Thyroid gland (tissue), 4 donors: ENCODE data around the gene HEXIM2. TPM values are rescaled to one million over a fixed set of nuclear protein-coding genes. Genes with fewer than 3 reads are reported as not detected.

Experiments
- DNase-seq, 2 donors: peaks; one replicate each; pipeline ENCODE4 v3.0.0-alpha.2; 2019
- H3K27ac ChIP-seq, 3 donors: fragments of 200-600 bp; sonication (generic); 1 replicate in 2 of 3; 2 replicates in 1 of 3; pipeline ENCODE4 v1.5.1; 2016 to 2019; ENCODE audit warnings: mild to moderate bottlenecking in 1 of 3, moderate library complexity in 1 of 3
- H3K27me3 ChIP-seq: fragments of 200-600 bp; sonication (generic); one replicate; pipeline ENCODE4 v1.5.1; 2019
- H3K36me3 ChIP-seq, 2 donors: fragments of 200-600 bp; sonication (generic); one replicate each; pipeline ENCODE4 v1.5.1; 2016 to 2019
- H3K4me1 ChIP-seq, 2 donors: fragments of 200-600 bp; sonication (generic); one replicate each; pipeline ENCODE4 v1.5.1; 2017 to 2019
- H3K4me3 ChIP-seq, 3 donors: fragments of 200-600 bp; sonication (generic); replicated peaks in 1 of 3; 1 replicate in 2 of 3; 2 replicates in 1 of 3; pipeline ENCODE4 v1.5.1; 2016; ENCODE audit warnings: mild to moderate bottlenecking in 1 of 3
- H3K9me3 ChIP-seq: fragments of 200-600 bp; sonication (generic); one replicate; pipeline ENCODE4 v1.5.1; 2017
- POLR2A ChIP-seq, 2 donors: fragments of 450-650 bp; IDR thresholded peaks; one replicate each; pipeline ENCODE4 v1.6.1; 2017; ENCODE audit warnings: antibody characterized with exemption in 2 of 2, mild to moderate bottlenecking in 2 of 2, moderate library complexity in 1 of 2
- WGBS, 2 donors: methylation state at CpG; one replicate each; pipeline ENCODE4 v1.1.5; 2017; 5-methylcytosine and 5-hydroxymethylcytosine counted together
- intact Hi-C: fragments of 100-400 bp; cut with DNase I; formaldehyde crosslinking; loops from one replicate; pipeline ENCODE4 v1.15.1; 2023
- total RNA-seq, 4 donors: library from RNA; depleted of rRNA; stranded (reverse); fragments of >200 nt; gene quantifications; one replicate each; pipeline ENCODE4 v1.2.3, GENCODE V29; 2016
- TF ChIP-seq, protein P1 (sequence below), 6 experiments: fragments of 200-600 bp in 3 of 6; fragments of 450-650 bp in 3 of 6; sonication (generic) in 3 of 6; IDR thresholded peaks; one replicate each; pipeline ENCODE4 v1.5.1; 2016 to 2019; ENCODE audit warnings: antibody characterized with exemption in 6 of 6, mild to moderate bottlenecking in 2 of 6, inconsistent platforms in 1 of 6, moderate library complexity in 1 of 6

HEXIM2 gene
- total RNA-seq, 4 donors from 2014 or later: 3.9 to 16.3 (median 10.0) TPM

DNA sequence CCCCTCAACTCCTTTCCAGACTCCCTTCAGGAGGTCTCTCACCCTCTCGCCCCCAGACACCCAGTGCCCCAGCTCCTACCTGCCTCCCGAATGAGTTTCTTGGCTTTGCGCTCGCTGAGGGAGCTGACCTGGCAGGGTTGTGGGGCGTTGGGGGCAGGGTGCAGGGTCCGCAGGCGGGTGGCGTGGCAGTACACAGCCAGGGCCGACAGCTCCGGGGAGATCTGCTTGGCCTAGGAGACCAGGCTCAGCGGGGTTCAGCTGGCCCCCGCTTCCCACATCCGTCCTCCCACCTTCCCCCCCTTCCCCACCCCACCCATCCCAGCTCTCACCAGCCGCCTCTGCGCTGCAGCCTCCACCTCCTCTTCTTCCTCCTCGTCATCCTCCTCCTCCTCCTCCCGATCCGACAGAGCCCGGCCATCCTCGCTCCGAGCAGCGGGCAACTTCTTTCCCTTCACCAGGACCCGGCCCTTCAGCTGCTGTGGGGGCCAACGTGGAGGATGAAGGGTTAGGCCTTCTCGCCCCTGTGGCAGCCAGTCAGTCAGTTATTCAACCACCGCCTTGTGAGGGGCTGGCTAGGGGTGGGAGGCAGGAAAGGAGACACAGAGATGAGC is 46.6 kb upstream of the HEXIM2 start:
- Histone ChIP-seq H3K9me3 (no peaks in the 10 kb centered on the region), H3K27ac (no peak overlapping the region), H3K36me3 (no peaks in the 10 kb centered on the region), H3K27me3 (no peaks in the 10 kb centered on the region), H3K4me3 (no peak overlapping the region), H3K4me1 (peaks cover 20 to 22% of the 10 kb centered on the region in 2 donors)
- intact Hi-C loops: no loop called here
- no peak for TF ChIP-seq POLR2A (IDR thresholded peaks at IDR 0.05)
- TF ChIP-seq, protein P1, sequence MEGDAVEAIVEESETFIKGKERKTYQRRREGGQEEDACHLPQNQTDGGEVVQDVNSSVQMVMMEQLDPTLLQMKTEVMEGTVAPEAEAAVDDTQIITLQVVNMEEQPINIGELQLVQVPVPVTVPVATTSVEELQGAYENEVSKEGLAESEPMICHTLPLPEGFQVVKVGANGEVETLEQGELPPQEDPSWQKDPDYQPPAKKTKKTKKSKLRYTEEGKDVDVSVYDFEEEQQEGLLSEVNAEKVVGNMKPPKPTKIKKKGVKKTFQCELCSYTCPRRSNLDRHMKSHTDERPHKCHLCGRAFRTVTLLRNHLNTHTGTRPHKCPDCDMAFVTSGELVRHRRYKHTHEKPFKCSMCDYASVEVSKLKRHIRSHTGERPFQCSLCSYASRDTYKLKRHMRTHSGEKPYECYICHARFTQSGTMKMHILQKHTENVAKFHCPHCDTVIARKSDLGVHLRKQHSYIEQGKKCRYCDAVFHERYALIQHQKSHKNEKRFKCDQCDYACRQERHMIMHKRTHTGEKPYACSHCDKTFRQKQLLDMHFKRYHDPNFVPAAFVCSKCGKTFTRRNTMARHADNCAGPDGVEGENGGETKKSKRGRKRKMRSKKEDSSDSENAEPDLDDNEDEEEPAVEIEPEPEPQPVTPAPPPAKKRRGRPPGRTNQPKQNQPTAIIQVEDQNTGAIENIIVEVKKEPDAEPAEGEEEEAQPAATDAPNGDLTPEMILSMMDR (IDR thresholded peaks at IDR 0.05): no peak
- WGBS, 2 donors: 90 to 92% methylated on average over 26 of the region's 26 CpGs
- no peak for DNase-seq

DNA sequence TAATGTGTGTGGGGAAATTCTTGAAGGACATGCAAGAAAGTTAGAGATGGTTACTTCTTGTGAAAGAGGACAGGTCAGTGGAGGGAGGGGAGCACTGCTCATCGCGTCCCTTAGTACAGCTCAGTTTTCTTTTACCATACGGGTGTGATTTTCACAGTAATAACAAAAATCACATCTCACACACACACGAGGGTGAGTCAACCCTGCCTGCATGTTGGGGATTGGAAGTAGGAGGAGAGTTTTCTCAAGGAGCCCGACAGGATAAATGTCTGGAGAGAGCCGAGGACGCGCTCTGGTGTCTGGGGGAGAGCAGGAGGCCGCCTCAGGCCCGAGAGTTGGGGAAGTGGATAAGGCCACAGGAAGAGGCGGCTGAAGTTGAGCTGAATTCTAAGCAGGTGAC is 45.8 kb upstream of the HEXIM2 start:
- WGBS, 2 donors: 74 to 79% methylated on average over 11 of the region's 11 CpGs
- intact Hi-C loops: no loop called here
- no peaks in the 10 kb centered on the region for H3K27me3 ChIP-seq
- H3K9me3 ChIP-seq: no peaks in the 10 kb centered on the region
- H3K27ac ChIP-seq: no peak overlapping the region
- peaks cover 15 to 16% of the 10 kb centered on the region in 2 donors for H3K4me1 ChIP-seq
- no peak overlapping the region for H3K4me3 ChIP-seq
- no peaks in the 10 kb centered on the region for H3K36me3 ChIP-seq
- no peak for TF ChIP-seq POLR2A (IDR thresholded peaks at IDR 0.05)
- no peak for DNase-seq

DNA sequence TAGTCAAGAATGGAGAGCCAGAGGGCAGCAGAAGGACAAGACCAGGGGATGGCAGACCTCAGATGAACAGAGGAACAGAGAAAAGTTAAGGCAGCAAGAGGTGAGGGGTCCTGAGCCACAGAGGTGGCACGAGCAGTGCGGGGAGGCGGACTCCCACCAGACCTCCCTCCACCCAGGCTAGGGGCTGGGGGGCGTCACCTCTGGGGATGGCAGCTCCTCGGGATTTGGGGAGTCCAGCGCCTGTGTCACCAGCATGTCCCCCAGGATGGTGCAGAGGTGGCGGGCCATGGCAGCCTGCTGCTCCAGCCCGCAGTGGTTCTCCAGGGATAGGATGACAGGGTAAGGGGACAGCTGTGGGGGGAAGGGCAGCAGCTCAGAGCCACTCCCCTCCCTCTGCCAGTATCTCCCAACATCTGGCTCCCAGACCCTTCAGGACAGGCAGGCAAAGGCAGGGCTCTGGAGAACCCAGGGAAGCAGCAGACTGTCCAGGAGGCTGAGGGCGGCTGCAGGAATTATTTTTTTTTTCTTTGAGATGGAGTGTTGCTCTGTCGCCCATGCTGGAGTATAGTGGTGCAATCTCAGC is 45.1 kb upstream of the HEXIM2 start:
- no peaks in the 10 kb centered on the region for H3K36me3 ChIP-seq
- H3K27me3 ChIP-seq: no peaks in the 10 kb centered on the region
- intact Hi-C loops: no loop called here
- TF ChIP-seq POLR2A (IDR thresholded peaks at IDR 0.05): no peak
- TF ChIP-seq, protein P1 (IDR thresholded peaks at IDR 0.05): no peak
- 91 to 93% methylated on average over 10 of the region's 10 CpGs for WGBS, 2 donors
- no peak for DNase-seq
- H3K9me3 ChIP-seq: no peaks in the 10 kb centered on the region
- no peak overlapping the region for H3K4me3 ChIP-seq
- peaks cover 9% of the 10 kb centered on the region in 2 donors for H3K4me1 ChIP-seq
- H3K27ac ChIP-seq: no peak overlapping the region

DNA sequence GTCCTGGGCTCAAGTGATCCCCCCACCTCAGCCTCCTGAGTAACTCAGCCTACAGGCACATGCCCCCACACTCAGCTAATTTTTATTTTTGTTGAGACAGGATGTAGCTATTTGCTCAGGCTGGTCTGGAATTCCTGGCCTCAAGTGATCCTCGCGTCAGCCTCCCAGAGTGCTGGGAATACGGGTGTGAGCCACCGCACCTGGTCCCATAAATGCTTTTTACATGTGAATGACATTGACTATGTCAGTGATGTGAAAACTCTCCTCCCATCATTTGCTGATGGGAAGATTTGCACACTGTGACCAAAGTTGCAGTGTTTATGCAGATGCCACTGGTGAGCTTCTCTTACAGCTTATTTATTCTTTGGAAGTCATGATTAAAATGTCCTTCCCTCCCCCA is 44.3 kb upstream of the HEXIM2 start:
- H3K9me3 ChIP-seq: no peaks in the 10 kb centered on the region
- TF ChIP-seq, protein P1 (IDR thresholded peaks at IDR 0.05): no peak
- TF ChIP-seq POLR2A (IDR thresholded peaks at IDR 0.05): no peak
- H3K4me3 ChIP-seq: no peak overlapping the region
- H3K36me3 ChIP-seq: no peaks in the 10 kb centered on the region
- no peak for DNase-seq
- H3K27ac ChIP-seq: no peak overlapping the region
- intact Hi-C loops: no loop called here
- no peaks in the 10 kb centered on the region for H3K27me3 ChIP-seq
- 93 to 98% methylated on average over 4 of the region's 4 CpGs for WGBS, 2 donors
- peaks cover 1 to 2% of the 10 kb centered on the region in 2 donors for H3K4me1 ChIP-seq

DNA sequence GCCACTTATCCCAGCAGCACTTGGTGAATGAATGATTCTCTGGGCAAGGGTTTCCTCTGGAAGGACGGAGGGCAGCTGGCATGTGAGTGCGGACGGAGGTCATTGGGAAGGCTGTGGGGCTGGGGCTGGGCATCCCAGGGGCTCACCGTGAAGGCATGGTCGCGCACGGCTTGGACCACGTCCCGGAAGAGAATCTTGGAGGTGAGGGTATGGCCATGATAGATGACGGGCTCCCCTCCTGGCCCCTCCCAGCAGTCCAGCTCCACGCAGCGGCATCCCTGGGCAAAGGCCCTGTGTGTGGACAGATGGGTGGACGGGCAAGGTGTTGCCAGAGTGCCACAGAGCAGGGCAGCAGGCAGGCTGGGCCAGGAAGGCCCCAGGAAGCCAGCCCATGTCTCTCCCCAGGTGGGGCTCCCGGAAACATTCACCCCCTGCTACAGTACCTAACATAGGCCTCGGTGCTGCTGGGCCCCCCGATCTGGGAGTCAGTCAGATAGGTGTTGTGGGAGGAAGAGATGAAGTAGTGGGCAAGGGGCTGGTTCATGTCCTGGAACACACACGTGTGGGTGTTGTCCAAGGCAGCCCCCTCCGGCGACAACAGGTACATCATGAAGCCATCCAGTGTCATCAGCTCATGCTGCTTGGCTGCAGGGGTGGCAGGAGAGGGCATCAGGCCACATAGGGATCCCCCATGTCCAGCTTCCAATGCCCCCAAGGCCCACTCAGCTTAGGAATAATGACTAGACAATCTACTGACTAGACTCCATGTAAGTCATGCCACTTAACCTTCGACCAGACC is 43.6 kb upstream of the HEXIM2 start:
- no peak for TF ChIP-seq POLR2A (IDR thresholded peaks at IDR 0.05)
- TF ChIP-seq, protein P1 (IDR thresholded peaks at IDR 0.05): no peak
- DNase-seq: no peak
- Histone ChIP-seq H3K9me3 (no peaks in the 10 kb centered on the region), H3K4me1 (peaks cover 0 to 7% of the 10 kb centered on the region in 2 donors), H3K36me3 (no peaks in the 10 kb centered on the region), H3K27me3 (no peaks in the 10 kb centered on the region), H3K27ac (no peak overlapping the region), H3K4me3 (no peak overlapping the region)
- intact Hi-C loops: no loop called here
- 87 to 98% methylated on average over 15 to 17 of the region's 20 CpGs for WGBS, 2 donors
